ENCODE measurements around the gene ZIM2.

The ZIM2 gene

GRCh38 chr19:56806639-56807038, 33.9 kb downstream of the ZIM2 start:
- no peak for DNase-seq

- DNase-seq: no peak
Measured at GRCh38 chr19:56778351-56778750, 62.2 kb downstream of the ZIM2 start.

DNA sequence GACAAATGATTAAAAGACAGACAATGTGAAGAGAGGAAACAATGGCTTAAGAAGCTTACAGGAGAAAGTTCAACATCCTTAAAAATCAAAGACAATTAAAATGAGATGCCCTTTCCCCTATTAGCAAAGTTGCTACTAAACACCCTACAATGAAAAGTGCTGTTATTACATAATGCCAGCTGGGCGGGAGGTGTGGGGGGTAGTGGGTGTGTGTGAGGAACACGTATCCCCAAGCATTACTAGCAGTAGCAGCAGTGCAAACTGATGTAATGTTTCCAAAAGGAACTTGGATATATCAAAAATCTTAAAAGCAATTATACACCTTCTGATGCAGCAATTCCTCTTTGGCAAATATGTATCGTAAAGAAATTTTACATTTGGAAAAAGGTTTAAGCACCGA, 70.9 kb downstream of the ZIM2 start:
- no peak for DNase-seq

- DNase-seq: no peak
Measured at GRCh38 chr19:56765137-56765536, 75.4 kb downstream of the ZIM2 start.

DNA sequence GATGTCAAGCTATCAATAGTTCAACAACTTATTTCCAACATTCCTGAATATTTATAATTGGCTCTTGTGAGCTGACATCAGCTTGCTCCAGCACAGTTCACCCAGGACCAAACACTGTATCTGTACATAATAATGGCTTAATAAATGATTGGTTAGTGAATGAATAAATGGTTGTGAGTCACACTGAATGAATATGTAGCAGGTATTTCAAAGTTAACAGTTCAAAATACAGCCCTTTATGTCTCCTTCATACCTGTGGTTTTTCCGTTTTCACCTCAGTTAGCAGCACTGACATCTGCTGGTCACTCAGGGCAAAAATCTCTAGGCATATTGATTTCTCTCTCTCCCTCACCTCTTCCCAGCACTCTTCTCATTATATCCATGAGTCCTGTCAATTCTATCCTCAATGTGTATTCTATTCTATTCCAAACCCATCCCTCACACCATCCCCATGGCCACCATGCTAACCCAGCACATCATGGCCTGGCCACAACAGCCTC, 76.3 kb downstream of the ZIM2 start:
- DNase-seq: no peak

GRCh38 chr19:56760842-56761241, 79.7 kb downstream of the ZIM2 start:
- DNase-seq: no peak

GRCh38 chr19:56759531-56759930, 81.0 kb downstream of the ZIM2 start:
- no peak for DNase-seq

DNA sequence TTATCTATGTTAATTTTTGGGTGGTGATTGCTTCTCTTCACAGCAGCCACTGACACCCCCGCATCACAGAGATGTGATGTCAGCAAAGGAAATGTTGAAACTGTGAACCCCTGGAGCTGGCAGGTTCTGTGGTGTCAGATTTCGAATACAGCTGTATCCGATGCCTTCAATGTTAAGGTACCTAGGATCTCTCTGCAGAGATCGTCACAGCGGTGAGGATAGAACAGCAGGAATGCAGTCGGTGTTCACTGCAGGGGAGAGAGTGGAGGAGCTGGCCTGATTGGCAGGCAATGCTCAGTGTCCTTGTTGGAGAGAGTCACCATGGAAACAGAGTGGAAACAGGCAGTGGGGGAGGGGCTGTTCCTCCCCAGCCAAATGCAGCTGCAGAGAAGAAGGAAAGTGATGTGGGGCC, 89.4 kb downstream of the ZIM2 start:
- DNase-seq: no peak

- DNase-seq: no peak
Measured at GRCh38 chr19:56750658-56751057, 89.9 kb downstream of the ZIM2 start.

DNA sequence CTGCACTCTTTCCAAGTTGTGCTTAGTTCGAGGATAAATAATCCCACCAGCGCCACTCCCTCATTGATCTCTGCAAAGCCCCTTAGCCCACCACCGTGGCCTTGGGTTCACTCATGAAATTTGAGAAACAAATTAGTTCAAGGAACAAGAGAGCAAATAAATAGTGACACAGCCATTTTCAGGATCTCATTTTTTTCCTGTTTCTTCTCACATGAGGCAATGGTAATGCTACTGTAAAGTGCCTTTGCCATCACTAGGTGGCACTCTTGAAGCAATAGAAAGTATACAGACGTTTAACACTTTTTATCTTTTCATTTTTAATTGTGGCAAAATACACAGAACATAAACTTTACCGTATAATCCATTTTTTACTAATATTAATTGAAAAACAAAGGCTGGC, 92.1 kb downstream of the ZIM2 start:
- DNase-seq: no peak

- no peak for DNase-seq
Measured at GRCh38 chr19:56746367-56746766, 94.2 kb downstream of the ZIM2 start.

DNA sequence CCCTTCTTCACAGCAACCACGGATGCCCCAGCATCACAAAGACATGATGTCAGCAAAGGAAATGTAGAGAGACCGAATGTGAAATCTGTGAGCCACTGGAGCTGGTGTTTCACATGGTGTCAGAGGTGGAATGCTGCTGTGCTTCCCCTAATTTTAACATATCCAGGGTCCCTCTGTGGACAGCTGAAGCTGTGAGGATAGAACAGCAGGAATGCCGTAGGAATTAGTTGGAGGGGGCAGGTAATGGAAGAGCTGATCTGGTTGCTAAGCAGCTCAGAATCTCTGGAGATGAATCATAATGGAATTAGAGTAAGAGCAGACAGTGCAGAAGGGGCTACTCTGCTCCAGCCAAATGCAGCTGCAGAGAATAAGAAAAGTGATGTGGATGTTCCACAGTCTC, 100.0 kb downstream of the ZIM2 start:
- no peak for DNase-seq

DNA sequence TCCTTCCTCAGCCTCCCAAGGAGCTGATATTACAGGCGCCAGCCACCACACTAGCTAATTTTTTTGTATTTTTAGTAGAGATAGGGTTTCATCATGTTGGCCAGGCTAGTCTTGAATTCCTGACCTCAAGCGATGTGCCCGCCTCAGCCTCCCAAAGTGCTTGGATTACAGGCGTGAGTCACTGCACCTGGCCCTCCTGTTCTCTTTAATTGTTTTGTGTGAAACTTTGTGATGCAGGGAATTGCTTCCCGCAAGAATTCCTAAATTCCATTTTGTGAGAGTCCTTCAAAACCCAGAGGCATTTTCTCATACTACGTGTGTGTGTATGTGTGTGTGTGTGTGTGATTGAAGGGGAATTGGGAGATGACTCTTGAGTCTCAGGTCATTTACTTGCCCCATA, 104.0 kb downstream of the ZIM2 start:
- DNase-seq: no peak

GRCh38 chr19:56732976-56733375, 107.5 kb downstream of the ZIM2 start:
- DNase-seq: no peak

- no peak for DNase-seq
Measured at GRCh38 chr19:56727677-56728076, 112.8 kb downstream of the ZIM2 start.

GRCh38 chr19:56725829-56726424, 114.6 kb downstream of the ZIM2 start:
- no peak for DNase-seq

Measured in activated CD8-positive, alpha-beta memory T cell treated with anti-CD3 and anti-CD28 coated beads, Interleukin-2, amount 50 U/mL, for 4 hours (primary cell).